Peyer's patch (tissue), 4 donors: ENCODE measurements around the gene CFD.

Source experiments
- CTCF ChIP-seq, 6 experiments: fragments of 450-650 bp in 4 of 6; fragments of 200-600 bp in 2 of 6; sonication (generic) in 1 of 6; IDR thresholded peaks; one replicate each; pipeline ENCODE4 v1.5.1; 2017 to 2019; ENCODE audit warnings: antibody characterized with exemption in 6 of 6, mild to moderate bottlenecking in 3 of 6, moderate library complexity in 1 of 6
- POLR2A ChIP-seq, 2 donors: fragments of 450-650 bp; IDR thresholded peaks; one replicate each; pipeline ENCODE4 v1.5.1; 2017; ENCODE audit warnings: antibody characterized with exemption in 2 of 2, mild to moderate bottlenecking in 2 of 2, moderate library complexity in 2 of 2

GRCh38 chr19:892894-893689 lies 33.6 kb downstream of the CFD start, which contains the start of the genes MED16 and RNU6-9:
- TF ChIP-seq CTCF (IDR thresholded peaks at IDR 0.05) (no peak), POLR2A (IDR thresholded peaks at IDR 0.05) (peak; percentile 79 to 91)
